IMR-90 (cell line): ENCODE results near the gene CD27. TPM values are rescaled to one million over a fixed set of nuclear protein-coding genes. Genes with fewer than 3 reads are reported as not detected.
A peak's percentile ranks its signal among the peaks of the same experiment; 100 is the strongest.

Experiments
- ATAC-seq: fragments of 200-7000 bp; cut with Tn5 transposase; 2 replicates; pipeline ENCODE4 v1.9.1; 2020; ENCODE audit warnings: low read depth, mild to moderate bottlenecking, moderate library complexity
- BruUV-seq: library from RNA; stranded (reverse); fragments of 400-500 nt; replicated peaks from 2 replicates; lab custom pipeline; 2021; lab: Mats Ljungman, UMichigan
- CTCF ChIA-PET: fragments of 300-600 bp; formaldehyde crosslinking; extraction: SDS; loops from one replicate; lab custom pipeline; 2021; ENCODE audit warnings: antibody characterized with exemption; lab: Yijun Ruan, JAX
- POLR2A ChIA-PET: fragments of 300-600 bp; sonication (Branson Sonifier 250); formaldehyde crosslinking; loops from one replicate; lab custom pipeline; 2022; ENCODE audit warnings: antibody characterized with exemption; ENCODE audit not compliant: unreplicated experiment; lab: Charles Lee
- DNase-seq: peaks from one replicate; pipeline ENCODE4 v3.0.0; 2013
- H2AFZ ChIP-seq: replicated peaks from 2 replicates; pipeline ENCODE3; 2013; ENCODE audit warnings: low read length, mild to moderate bottlenecking; ENCODE audit not compliant: poor library complexity
- H2AK5ac ChIP-seq: 2 replicates; pipeline ENCODE4 v1.6.1; 2013; ENCODE audit warnings: low read depth, low read length, inconsistent platforms
- H2AK9ac ChIP-seq: replicated peaks from 2 replicates; pipeline ENCODE3; 2013; ENCODE audit warnings: mild to moderate bottlenecking, low read depth, low read length, moderate library complexity; ENCODE audit not compliant: poor library complexity
- H2BK120ac ChIP-seq: 2 replicates; pipeline ENCODE4 v1.6.1; 2013; ENCODE audit warnings: low read depth, low read length, inconsistent platforms
- H2BK15ac ChIP-seq: 3 replicates; pipeline ENCODE4 v1.6.1; 2013; ENCODE audit warnings: low read depth, low read length, inconsistent platforms
- H2BK20ac ChIP-seq: 2 replicates; pipeline ENCODE4 v1.6.1; 2013; ENCODE audit warnings: low read depth, mild to moderate bottlenecking, inconsistent platforms, low read length, moderate library complexity
- H2BK5ac ChIP-seq: 2 replicates; pipeline ENCODE4 v1.6.1; 2013; ENCODE audit warnings: mild to moderate bottlenecking, low read depth, low read length, inconsistent platforms; ENCODE audit not compliant: poor library complexity, severe bottlenecking
- H3K14ac ChIP-seq: replicated peaks from 2 replicates; pipeline ENCODE4 v1.6.1; 2013; ENCODE audit warnings: low read depth, low read length, inconsistent platforms
- H3K18ac ChIP-seq: 2 replicates; pipeline ENCODE4 v1.6.1; 2013; ENCODE audit warnings: low read depth, low read length, control low read depth
- H3K23ac ChIP-seq: 2 replicates; pipeline ENCODE4 v1.6.1; 2013; ENCODE audit warnings: low read depth, low read length, inconsistent platforms
- H3K27ac ChIP-seq: 2 replicates; pipeline ENCODE4 v1.5.1; 2013; ENCODE audit warnings: mild to moderate bottlenecking, control low read depth, low read length; ENCODE audit not compliant: insufficient read depth
- H3K27me3 ChIP-seq: 2 replicates; pipeline ENCODE4 v1.6.1; 2013; ENCODE audit warnings: low read length; ENCODE audit not compliant: control insufficient read depth, insufficient read depth
- H3K36me3 ChIP-seq: 2 replicates; pipeline ENCODE4 v1.6.1; 2013; ENCODE audit warnings: low read length, mixed read lengths; ENCODE audit not compliant: control insufficient read depth, insufficient read depth
- H3K4ac ChIP-seq: 2 replicates; pipeline ENCODE4 v1.6.1; 2013; ENCODE audit warnings: low read depth, low read length, inconsistent platforms
- H3K4me1 ChIP-seq: 2 replicates; pipeline ENCODE4 v1.6.1; 2013; ENCODE audit warnings: low read length, mixed read lengths; ENCODE audit not compliant: control insufficient read depth, insufficient read depth
- H3K4me2 ChIP-seq: 2 replicates; pipeline ENCODE4 v1.6.1; 2013; ENCODE audit warnings: low read depth, mild to moderate bottlenecking, control low read depth, low read length, moderate library complexity
- H3K4me3 ChIP-seq: 2 replicates; pipeline ENCODE4 v1.5.1; 2013; ENCODE audit warnings: low read depth, mild to moderate bottlenecking, control low read depth, low read length, moderate library complexity; ENCODE audit not compliant: insufficient read depth
- H3K56ac ChIP-seq: 2 replicates; pipeline ENCODE4 v1.6.1; 2013; ENCODE audit warnings: low read length, inconsistent platforms; ENCODE audit not compliant: insufficient read depth; ENCODE audit errors: extremely low read depth
- H3K79me1 ChIP-seq, 2 experiments: 2 replicates each; pipeline ENCODE4 v1.6.1; 2013; ENCODE audit warnings: low read length in 2 of 2, inconsistent platforms in 1 of 2, low read depth in 1 of 2
- H3K9ac ChIP-seq: 2 replicates; pipeline ENCODE4 v1.6.1; 2013; ENCODE audit warnings: low read depth, low read length, control low read depth
- H3K9me1 ChIP-seq: 2 replicates; pipeline ENCODE4 v1.6.1; 2013; ENCODE audit warnings: low read length, inconsistent platforms; ENCODE audit not compliant: insufficient read depth
- H3K9me3 ChIP-seq: 2 replicates; pipeline ENCODE4 v1.6.1; 2013; ENCODE audit warnings: low read length; ENCODE audit not compliant: control insufficient read depth, insufficient read depth
- H4K20me1 ChIP-seq: 2 replicates; pipeline ENCODE4 v1.6.1; 2013; ENCODE audit warnings: low read length, inconsistent platforms; ENCODE audit not compliant: insufficient read depth
- H4K5ac ChIP-seq: 2 replicates; pipeline ENCODE4 v1.6.1; 2013; ENCODE audit warnings: mild to moderate bottlenecking, low read depth, low read length, control low read depth
- H4K8ac ChIP-seq, 2 experiments: 2 replicates each; pipeline ENCODE4 v1.6.1; 2013; ENCODE audit warnings: low read depth in 2 of 2, low read length in 2 of 2, control low read depth in 1 of 2, inconsistent platforms in 1 of 2
- H4K91ac ChIP-seq: 2 replicates; pipeline ENCODE4 v1.6.1; 2013; ENCODE audit warnings: low read depth, low read length, inconsistent platforms; ENCODE audit not compliant: insufficient read depth
- CEBPB ChIP-seq: IDR thresholded peaks from 2 replicates; pipeline ENCODE4 v1.6.1; 2012; ENCODE audit warnings: low read depth, low read length, improper control_type of control experiment
- ELK1 ChIP-seq: fragments of 150-350 bp; IDR thresholded peaks from 2 replicates; pipeline ENCODE4 v1.6.1; 2016; ENCODE audit warnings: low read depth, mild to moderate bottlenecking, low read length, moderate library complexity, borderline replicate concordance
- FOS ChIP-seq: fragments of 150-350 bp; IDR thresholded peaks from 2 replicates; pipeline ENCODE4 v1.6.1; 2016; ENCODE audit warnings: low read depth, low read length
- MAFK ChIP-seq: IDR thresholded peaks from 2 replicates; pipeline ENCODE4 v1.6.1; 2012; ENCODE audit warnings: low read depth, low read length, improper control_type of control experiment
- MAZ ChIP-seq: IDR thresholded peaks from 2 replicates; pipeline ENCODE4 v1.6.1; 2012; ENCODE audit warnings: low read depth, mild to moderate bottlenecking, low read length, improper control_type of control experiment, moderate library complexity, borderline replicate concordance
- POLR2A ChIP-seq: IDR thresholded peaks from 2 replicates; pipeline ENCODE4 v1.6.1; 2012; ENCODE audit warnings: mild to moderate bottlenecking, low read depth, low read length
- RCOR1 ChIP-seq: IDR thresholded peaks from 2 replicates; pipeline ENCODE4 v1.6.1; 2012; ENCODE audit warnings: mild to moderate bottlenecking, low read length, improper control_type of control experiment; ENCODE audit not compliant: insufficient replicate concordance
- RFX5 ChIP-seq: IDR thresholded peaks from 2 replicates; pipeline ENCODE4 v1.8.0; 2012; ENCODE audit warnings: low read depth, mild to moderate bottlenecking, low read length, moderate library complexity
- SMC3 ChIP-seq: fragments of 150-350 bp; IDR thresholded peaks from 2 replicates; pipeline ENCODE4 v1.6.1; 2016; ENCODE audit warnings: low read depth, mild to moderate bottlenecking, antibody characterized with exemption, low read length, moderate library complexity
- WGBS, 2 experiments: methylation state at CpG; one replicate each; pipeline versions ENCODE4 v1.1.5 to v1.1.7; 2013; ENCODE audit warnings: missing lambda C conversion rate in 2 of 2; ENCODE audit not compliant: insufficient read length in 1 of 2; ENCODE audit errors: extremely low coverage in 2 of 2; 5-methylcytosine and 5-hydroxymethylcytosine counted together
- dilution Hi-C: fragments of 300-500 bp; cut with HindIII; formaldehyde crosslinking; loops from one replicate; pipeline ENCODE4 v1.14.3; 2018; ENCODE audit warnings: low sequenced_read_pairs; ENCODE audit not compliant: unreplicated experiment
- in situ Hi-C: fragments of 300-500 bp; cut with MboI; formaldehyde crosslinking; loops from 3 replicates; pipeline ENCODE4 v1.14.3; 2019; ENCODE audit warnings: low sequenced_read_pairs, inconsistent platforms, mixed read lengths
- intact Hi-C: fragments of 100-400 bp; cut with micrococcal nuclease; formaldehyde crosslinking; loops from 2 replicates; pipeline ENCODE4 v1.10.0; 2022
- polyA plus RNA-seq, 3 experiments: library from polyadenylated mRNA; depleted of rRNA; stranded (reverse); fragments of >200 nt; gene quantifications; 2 replicates each; pipeline ENCODE4 v1.2.3, GENCODE V29; 2012; ENCODE audit warnings: low replicate concordance in 1 of 3
- total RNA-seq: library from RNA; depleted of rRNA; stranded (reverse); fragments of >200 nt; gene quantifications from 2 replicates; pipeline ENCODE4 v1.2.3, GENCODE V29; 2012
- TF ChIP-seq, protein P1 (sequence below): fragments of 150-350 bp; IDR thresholded peaks from 2 replicates; pipeline ENCODE4 v1.6.1; 2017; ENCODE audit warnings: mild to moderate bottlenecking, antibody characterized with exemption, low read length, low read depth

The CD27 gene
- total and polyA plus RNA-seq, 2 of the 4 experiments (the other 2 are of a cell fraction) = 0.07 TPM; not detected in 1

DNA sequence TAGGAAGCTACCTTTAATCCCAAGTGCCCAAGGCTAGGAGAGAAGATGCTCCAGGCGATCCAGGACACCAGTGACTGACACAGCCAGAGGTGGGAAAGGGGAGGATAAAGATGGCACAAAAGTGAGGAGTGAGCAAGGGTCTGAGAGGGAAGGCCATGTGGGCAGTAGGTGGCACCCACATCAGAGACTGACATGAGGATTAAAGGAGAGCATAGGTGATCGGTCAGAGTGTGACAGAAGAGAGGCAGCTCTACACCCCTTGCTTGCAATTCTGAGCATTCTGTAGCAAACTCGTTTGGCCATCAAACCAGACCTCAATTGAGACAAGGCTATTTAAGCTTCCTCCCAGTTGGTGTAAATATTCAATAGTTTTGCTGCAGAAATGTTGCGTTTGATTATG is 724 bp upstream of the CD27 start:
- dilution Hi-C loops = no loop called here
- in situ Hi-C loops = no loop called here

More for the DNA sequence above, 724 bp upstream of the CD27 start:
- no peak overlapping the region for H4K8ac ChIP-seq
- ChIA-PET CTCF (no interaction called here), POLR2A (no interaction called here)
- no peaks in the 10 kb centered on the region for H3K27me3 ChIP-seq
- H2AK5ac ChIP-seq = no peak overlapping the region
- H3K23ac ChIP-seq = 0 out of 2 replicates have a peak overlapping the region, but pooled peaks have one; percentile 51
- no peak overlapping the region for H3K4me2 ChIP-seq
- no peak overlapping the region for H2BK120ac ChIP-seq
- no peaks in the 10 kb centered on the region for H3K9me3 ChIP-seq
- H4K20me1 ChIP-seq = no peaks in the 10 kb centered on the region
- no peak overlapping the region for H3K27ac ChIP-seq
- intact Hi-C loops = no loop called here
- ATAC-seq (no peak), DNase-seq (no peak)
- no peak overlapping the region for H2AFZ ChIP-seq
- BruUV-seq = no TSS peak
- H2BK20ac ChIP-seq = no peak overlapping the region
- H3K4me3 ChIP-seq = no peak overlapping the region
- H3K56ac ChIP-seq = no peak overlapping the region
- no peak overlapping the region for H4K91ac ChIP-seq
- H2BK15ac ChIP-seq = no peak overlapping the region
- no peak overlapping the region for H4K5ac ChIP-seq
- H2AK9ac ChIP-seq = no peak overlapping the region
- H3K14ac ChIP-seq = no peak overlapping the region
- WGBS, 2 experiments = 59% methylated on average over 3 of the region's 4 CpGs; no CpG with 5 or more reads in 1 of the 2 experiments
- no peak overlapping the region for H2BK5ac ChIP-seq
- no peaks in the 10 kb centered on the region for H3K79me1 ChIP-seq
- H3K9me1 ChIP-seq = no peaks in the 10 kb centered on the region
- TF ChIP-seq FOS (no peak), SMC3 (no peak), RFX5 (no peak), MAFK (no peak), POLR2A (no peak), MAZ (no peak), CEBPB (no peak), RCOR1 (no peak), ELK1 (no peak)
- TF ChIP-seq, protein P1, sequence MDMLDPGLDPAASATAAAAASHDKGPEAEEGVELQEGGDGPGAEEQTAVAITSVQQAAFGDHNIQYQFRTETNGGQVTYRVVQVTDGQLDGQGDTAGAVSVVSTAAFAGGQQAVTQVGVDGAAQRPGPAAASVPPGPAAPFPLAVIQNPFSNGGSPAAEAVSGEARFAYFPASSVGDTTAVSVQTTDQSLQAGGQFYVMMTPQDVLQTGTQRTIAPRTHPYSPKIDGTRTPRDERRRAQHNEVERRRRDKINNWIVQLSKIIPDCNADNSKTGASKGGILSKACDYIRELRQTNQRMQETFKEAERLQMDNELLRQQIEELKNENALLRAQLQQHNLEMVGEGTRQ = no peak
- peaks cover 15% of the 10 kb centered on the region for H3K36me3 ChIP-seq
- no peak overlapping the region for H3K18ac ChIP-seq
- H3K4me1 ChIP-seq = peaks cover 2% of the 10 kb centered on the region; the same call in 1 of the 2 replicates
- H3K9ac ChIP-seq = no peak overlapping the region
- H3K4ac ChIP-seq = no peak overlapping the region
